IMR-90 (cell line): ENCODE results near the gene CD209. TPM values are rescaled to one million over a fixed set of nuclear protein-coding genes. Genes with fewer than 3 reads are reported as not detected.

Experiments used
- ATAC-seq: fragments of 200-7000 bp; cut with Tn5 transposase; 2 replicates; pipeline ENCODE4 v1.9.1; 2020; ENCODE audit warnings: low read depth, mild to moderate bottlenecking, moderate library complexity
- BruUV-seq: library from RNA; stranded (reverse); fragments of 400-500 nt; replicated peaks from 2 replicates; lab custom pipeline; 2021; lab: Mats Ljungman, UMichigan
- CTCF ChIA-PET: fragments of 300-600 bp; formaldehyde crosslinking; extraction: SDS; loops from one replicate; lab custom pipeline; 2021; ENCODE audit warnings: antibody characterized with exemption; lab: Yijun Ruan, JAX
- POLR2A ChIA-PET: fragments of 300-600 bp; sonication (Branson Sonifier 250); formaldehyde crosslinking; loops from one replicate; lab custom pipeline; 2022; ENCODE audit warnings: antibody characterized with exemption; ENCODE audit not compliant: unreplicated experiment; lab: Charles Lee
- DNase-seq: peaks from one replicate; pipeline ENCODE4 v3.0.0; 2013
- H2AFZ ChIP-seq: replicated peaks from 2 replicates; pipeline ENCODE3; 2013; ENCODE audit warnings: low read length, mild to moderate bottlenecking; ENCODE audit not compliant: poor library complexity
- H2AK5ac ChIP-seq: 2 replicates; pipeline ENCODE4 v1.6.1; 2013; ENCODE audit warnings: low read depth, low read length, inconsistent platforms
- H2AK9ac ChIP-seq: replicated peaks from 2 replicates; pipeline ENCODE3; 2013; ENCODE audit warnings: mild to moderate bottlenecking, low read depth, low read length, moderate library complexity; ENCODE audit not compliant: poor library complexity
- H2BK120ac ChIP-seq: 2 replicates; pipeline ENCODE4 v1.6.1; 2013; ENCODE audit warnings: low read depth, low read length, inconsistent platforms
- H2BK15ac ChIP-seq: 3 replicates; pipeline ENCODE4 v1.6.1; 2013; ENCODE audit warnings: low read depth, low read length, inconsistent platforms
- H2BK20ac ChIP-seq: 2 replicates; pipeline ENCODE4 v1.6.1; 2013; ENCODE audit warnings: low read depth, mild to moderate bottlenecking, inconsistent platforms, low read length, moderate library complexity
- H2BK5ac ChIP-seq: 2 replicates; pipeline ENCODE4 v1.6.1; 2013; ENCODE audit warnings: mild to moderate bottlenecking, low read depth, low read length, inconsistent platforms; ENCODE audit not compliant: poor library complexity, severe bottlenecking
- H3K14ac ChIP-seq: replicated peaks from 2 replicates; pipeline ENCODE4 v1.6.1; 2013; ENCODE audit warnings: low read depth, low read length, inconsistent platforms
- H3K18ac ChIP-seq: 2 replicates; pipeline ENCODE4 v1.6.1; 2013; ENCODE audit warnings: low read depth, low read length, control low read depth
- H3K23ac ChIP-seq: 2 replicates; pipeline ENCODE4 v1.6.1; 2013; ENCODE audit warnings: low read depth, low read length, inconsistent platforms
- H3K27ac ChIP-seq: 2 replicates; pipeline ENCODE4 v1.5.1; 2013; ENCODE audit warnings: mild to moderate bottlenecking, control low read depth, low read length; ENCODE audit not compliant: insufficient read depth
- H3K27me3 ChIP-seq: 2 replicates; pipeline ENCODE4 v1.6.1; 2013; ENCODE audit warnings: low read length; ENCODE audit not compliant: control insufficient read depth, insufficient read depth
- H3K36me3 ChIP-seq: 2 replicates; pipeline ENCODE4 v1.6.1; 2013; ENCODE audit warnings: low read length, mixed read lengths; ENCODE audit not compliant: control insufficient read depth, insufficient read depth
- H3K4ac ChIP-seq: 2 replicates; pipeline ENCODE4 v1.6.1; 2013; ENCODE audit warnings: low read depth, low read length, inconsistent platforms
- H3K4me1 ChIP-seq: 2 replicates; pipeline ENCODE4 v1.6.1; 2013; ENCODE audit warnings: low read length, mixed read lengths; ENCODE audit not compliant: control insufficient read depth, insufficient read depth
- H3K4me2 ChIP-seq: 2 replicates; pipeline ENCODE4 v1.6.1; 2013; ENCODE audit warnings: low read depth, mild to moderate bottlenecking, control low read depth, low read length, moderate library complexity
- H3K4me3 ChIP-seq: 2 replicates; pipeline ENCODE4 v1.5.1; 2013; ENCODE audit warnings: low read depth, mild to moderate bottlenecking, control low read depth, low read length, moderate library complexity; ENCODE audit not compliant: insufficient read depth
- H3K56ac ChIP-seq: 2 replicates; pipeline ENCODE4 v1.6.1; 2013; ENCODE audit warnings: low read length, inconsistent platforms; ENCODE audit not compliant: insufficient read depth; ENCODE audit errors: extremely low read depth
- H3K79me1 ChIP-seq, 2 experiments: 2 replicates each; pipeline ENCODE4 v1.6.1; 2013; ENCODE audit warnings: low read length in 2 of 2, inconsistent platforms in 1 of 2, low read depth in 1 of 2
- H3K9ac ChIP-seq: 2 replicates; pipeline ENCODE4 v1.6.1; 2013; ENCODE audit warnings: low read depth, low read length, control low read depth
- H3K9me1 ChIP-seq: 2 replicates; pipeline ENCODE4 v1.6.1; 2013; ENCODE audit warnings: low read length, inconsistent platforms; ENCODE audit not compliant: insufficient read depth
- H3K9me3 ChIP-seq: 2 replicates; pipeline ENCODE4 v1.6.1; 2013; ENCODE audit warnings: low read length; ENCODE audit not compliant: control insufficient read depth, insufficient read depth
- H4K20me1 ChIP-seq: 2 replicates; pipeline ENCODE4 v1.6.1; 2013; ENCODE audit warnings: low read length, inconsistent platforms; ENCODE audit not compliant: insufficient read depth
- H4K5ac ChIP-seq: 2 replicates; pipeline ENCODE4 v1.6.1; 2013; ENCODE audit warnings: mild to moderate bottlenecking, low read depth, low read length, control low read depth
- H4K8ac ChIP-seq, 2 experiments: 2 replicates each; pipeline ENCODE4 v1.6.1; 2013; ENCODE audit warnings: low read depth in 2 of 2, low read length in 2 of 2, control low read depth in 1 of 2, inconsistent platforms in 1 of 2
- H4K91ac ChIP-seq: 2 replicates; pipeline ENCODE4 v1.6.1; 2013; ENCODE audit warnings: low read depth, low read length, inconsistent platforms; ENCODE audit not compliant: insufficient read depth
- CEBPB ChIP-seq: IDR thresholded peaks from 2 replicates; pipeline ENCODE4 v1.6.1; 2012; ENCODE audit warnings: low read depth, low read length, improper control_type of control experiment
- MAFK ChIP-seq: IDR thresholded peaks from 2 replicates; pipeline ENCODE4 v1.6.1; 2012; ENCODE audit warnings: low read depth, low read length, improper control_type of control experiment
- NFE2L2 ChIP-seq: fragments of 150-350 bp; IDR thresholded peaks from 2 replicates; pipeline ENCODE4 v1.6.1; 2016; ENCODE audit warnings: low read depth, mild to moderate bottlenecking, low read length
- RFX5 ChIP-seq: IDR thresholded peaks from 2 replicates; pipeline ENCODE4 v1.8.0; 2012; ENCODE audit warnings: low read depth, mild to moderate bottlenecking, low read length, moderate library complexity
- WGBS, 2 experiments: methylation state at CpG; one replicate each; pipeline versions ENCODE4 v1.1.5 to v1.1.7; 2013; ENCODE audit warnings: missing lambda C conversion rate in 2 of 2; ENCODE audit not compliant: insufficient read length in 1 of 2; ENCODE audit errors: extremely low coverage in 2 of 2; 5-methylcytosine and 5-hydroxymethylcytosine counted together
- dilution Hi-C: fragments of 300-500 bp; cut with HindIII; formaldehyde crosslinking; loops from one replicate; pipeline ENCODE4 v1.14.3; 2018; ENCODE audit warnings: low sequenced_read_pairs; ENCODE audit not compliant: unreplicated experiment
- in situ Hi-C: fragments of 300-500 bp; cut with MboI; formaldehyde crosslinking; loops from 3 replicates; pipeline ENCODE4 v1.14.3; 2019; ENCODE audit warnings: low sequenced_read_pairs, inconsistent platforms, mixed read lengths
- intact Hi-C: fragments of 100-400 bp; cut with micrococcal nuclease; formaldehyde crosslinking; loops from 2 replicates; pipeline ENCODE4 v1.10.0; 2022
- polyA plus RNA-seq, 3 experiments: library from polyadenylated mRNA; depleted of rRNA; stranded (reverse); fragments of >200 nt; gene quantifications; 2 replicates each; pipeline ENCODE4 v1.2.3, GENCODE V29; 2012; ENCODE audit warnings: low replicate concordance in 1 of 3
- total RNA-seq: library from RNA; depleted of rRNA; stranded (reverse); fragments of >200 nt; gene quantifications from 2 replicates; pipeline ENCODE4 v1.2.3, GENCODE V29; 2012

Gene CD209
- total and polyA plus RNA-seq, 2 of the 4 experiments (the other 2 are of a cell fraction) = not detected

GRCh38 chr19:7783991-7784423, 36.7 kb upstream of the CD209 start:
- H3K4me2 ChIP-seq = no peak overlapping the region
- no peak overlapping the region for H2AK5ac ChIP-seq
- no peaks in the 10 kb centered on the region for H3K9me1 ChIP-seq
- H3K4me3 ChIP-seq = no peak overlapping the region
- WGBS, 2 experiments = 43% methylated on average over 2 of the region's 8 CpGs; no CpG with 5 or more reads in 1 of the 2 experiments
- no peak overlapping the region for H4K5ac ChIP-seq
- no peaks in the 10 kb centered on the region for H3K9me3 ChIP-seq
- intact Hi-C loops = no loop called here
- no peak overlapping the region for H3K9ac ChIP-seq
- H3K4ac ChIP-seq = no peak overlapping the region
- H2BK15ac ChIP-seq = no peak overlapping the region
- in situ Hi-C loops = no loop called here
- no peak overlapping the region for H3K56ac ChIP-seq
- H3K79me1 ChIP-seq = no peaks in the 10 kb centered on the region
- H3K14ac ChIP-seq = no peak overlapping the region
- no peak overlapping the region for H2BK5ac ChIP-seq
- H4K91ac ChIP-seq = no peak overlapping the region
- H3K27me3 ChIP-seq = peaks cover 45% of the 10 kb centered on the region
- no peak overlapping the region for H3K23ac ChIP-seq
- ChIA-PET POLR2A (no interaction called here), CTCF (interaction anchor here (0.7 kb wide), 1 partner anchor 11 kb away, joined by 9 read pairs; no protein-coding TSS in a partner anchor)
- peak; percentile 72 for DNase-seq
- no peak overlapping the region for H2AFZ ChIP-seq
- H4K20me1 ChIP-seq = no peaks in the 10 kb centered on the region
- no peak for TF ChIP-seq RFX5
- TF ChIP-seq MAFK = peak; percentile 37; the same call in 1 of the 2 replicates
- peak; percentile 86 for TF ChIP-seq CEBPB
- no peak for TF ChIP-seq NFE2L2
- no peaks in the 10 kb centered on the region for H3K4me1 ChIP-seq
- no peak overlapping the region for H2AK9ac ChIP-seq
- dilution Hi-C loops = no loop called here
- no peak overlapping the region for H3K27ac ChIP-seq
- H2BK120ac ChIP-seq = no peak overlapping the region
- no peak overlapping the region for H2BK20ac ChIP-seq
- H3K36me3 ChIP-seq = no peaks in the 10 kb centered on the region
- no peak overlapping the region for H3K18ac ChIP-seq
- no TSS peak for BruUV-seq
- ATAC-seq = peak; percentile 73
- H4K8ac ChIP-seq = no peak overlapping the region
